IMR-90 (cell line): ENCODE data around the gene MAFG. TPM values are rescaled to one million over a fixed set of nuclear protein-coding genes. Genes with fewer than 3 reads are reported as not detected.

ENCODE experiments used
- ATAC-seq: fragments of 200-7000 bp; cut with Tn5 transposase; 2 replicates; pipeline ENCODE4 v1.9.1; 2020; ENCODE audit warnings: low read depth, mild to moderate bottlenecking, moderate library complexity
- BruUV-seq: library from RNA; stranded (reverse); fragments of 400-500 nt; replicated peaks from 2 replicates; lab custom pipeline; 2021; lab: Mats Ljungman, UMichigan
- CTCF ChIA-PET: fragments of 300-600 bp; formaldehyde crosslinking; extraction: SDS; loops from one replicate; lab custom pipeline; 2021; ENCODE audit warnings: antibody characterized with exemption; lab: Yijun Ruan, JAX
- POLR2A ChIA-PET: fragments of 300-600 bp; sonication (Branson Sonifier 250); formaldehyde crosslinking; loops from one replicate; lab custom pipeline; 2022; ENCODE audit warnings: antibody characterized with exemption; ENCODE audit not compliant: unreplicated experiment; lab: Charles Lee
- DNase-seq: peaks from one replicate; pipeline ENCODE4 v3.0.0; 2013
- H2AFZ ChIP-seq: replicated peaks from 2 replicates; pipeline ENCODE3; 2013; ENCODE audit warnings: low read length, mild to moderate bottlenecking; ENCODE audit not compliant: poor library complexity
- H2AK5ac ChIP-seq: 2 replicates; pipeline ENCODE4 v1.6.1; 2013; ENCODE audit warnings: low read depth, low read length, inconsistent platforms
- H2AK9ac ChIP-seq: replicated peaks from 2 replicates; pipeline ENCODE3; 2013; ENCODE audit warnings: mild to moderate bottlenecking, low read depth, low read length, moderate library complexity; ENCODE audit not compliant: poor library complexity
- H2BK120ac ChIP-seq: 2 replicates; pipeline ENCODE4 v1.6.1; 2013; ENCODE audit warnings: low read depth, low read length, inconsistent platforms
- H2BK15ac ChIP-seq: 3 replicates; pipeline ENCODE4 v1.6.1; 2013; ENCODE audit warnings: low read depth, low read length, inconsistent platforms
- H2BK20ac ChIP-seq: 2 replicates; pipeline ENCODE4 v1.6.1; 2013; ENCODE audit warnings: low read depth, mild to moderate bottlenecking, inconsistent platforms, low read length, moderate library complexity
- H2BK5ac ChIP-seq: 2 replicates; pipeline ENCODE4 v1.6.1; 2013; ENCODE audit warnings: mild to moderate bottlenecking, low read depth, low read length, inconsistent platforms; ENCODE audit not compliant: poor library complexity, severe bottlenecking
- H3K14ac ChIP-seq: replicated peaks from 2 replicates; pipeline ENCODE4 v1.6.1; 2013; ENCODE audit warnings: low read depth, low read length, inconsistent platforms
- H3K18ac ChIP-seq: 2 replicates; pipeline ENCODE4 v1.6.1; 2013; ENCODE audit warnings: low read depth, low read length, control low read depth
- H3K23ac ChIP-seq: 2 replicates; pipeline ENCODE4 v1.6.1; 2013; ENCODE audit warnings: low read depth, low read length, inconsistent platforms
- H3K27ac ChIP-seq: 2 replicates; pipeline ENCODE4 v1.5.1; 2013; ENCODE audit warnings: mild to moderate bottlenecking, control low read depth, low read length; ENCODE audit not compliant: insufficient read depth
- H3K27me3 ChIP-seq: 2 replicates; pipeline ENCODE4 v1.6.1; 2013; ENCODE audit warnings: low read length; ENCODE audit not compliant: control insufficient read depth, insufficient read depth
- H3K36me3 ChIP-seq: 2 replicates; pipeline ENCODE4 v1.6.1; 2013; ENCODE audit warnings: low read length, mixed read lengths; ENCODE audit not compliant: control insufficient read depth, insufficient read depth
- H3K4ac ChIP-seq: 2 replicates; pipeline ENCODE4 v1.6.1; 2013; ENCODE audit warnings: low read depth, low read length, inconsistent platforms
- H3K4me1 ChIP-seq: 2 replicates; pipeline ENCODE4 v1.6.1; 2013; ENCODE audit warnings: low read length, mixed read lengths; ENCODE audit not compliant: control insufficient read depth, insufficient read depth
- H3K4me2 ChIP-seq: 2 replicates; pipeline ENCODE4 v1.6.1; 2013; ENCODE audit warnings: low read depth, mild to moderate bottlenecking, control low read depth, low read length, moderate library complexity
- H3K4me3 ChIP-seq: 2 replicates; pipeline ENCODE4 v1.5.1; 2013; ENCODE audit warnings: low read depth, mild to moderate bottlenecking, control low read depth, low read length, moderate library complexity; ENCODE audit not compliant: insufficient read depth
- H3K56ac ChIP-seq: 2 replicates; pipeline ENCODE4 v1.6.1; 2013; ENCODE audit warnings: low read length, inconsistent platforms; ENCODE audit not compliant: insufficient read depth; ENCODE audit errors: extremely low read depth
- H3K79me1 ChIP-seq, 2 experiments: 2 replicates each; pipeline ENCODE4 v1.6.1; 2013; ENCODE audit warnings: low read length in 2 of 2, inconsistent platforms in 1 of 2, low read depth in 1 of 2
- H3K9ac ChIP-seq: 2 replicates; pipeline ENCODE4 v1.6.1; 2013; ENCODE audit warnings: low read depth, low read length, control low read depth
- H3K9me1 ChIP-seq: 2 replicates; pipeline ENCODE4 v1.6.1; 2013; ENCODE audit warnings: low read length, inconsistent platforms; ENCODE audit not compliant: insufficient read depth
- H3K9me3 ChIP-seq: 2 replicates; pipeline ENCODE4 v1.6.1; 2013; ENCODE audit warnings: low read length; ENCODE audit not compliant: control insufficient read depth, insufficient read depth
- H4K20me1 ChIP-seq: 2 replicates; pipeline ENCODE4 v1.6.1; 2013; ENCODE audit warnings: low read length, inconsistent platforms; ENCODE audit not compliant: insufficient read depth
- H4K5ac ChIP-seq: 2 replicates; pipeline ENCODE4 v1.6.1; 2013; ENCODE audit warnings: mild to moderate bottlenecking, low read depth, low read length, control low read depth
- H4K8ac ChIP-seq, 2 experiments: 2 replicates each; pipeline ENCODE4 v1.6.1; 2013; ENCODE audit warnings: low read depth in 2 of 2, low read length in 2 of 2, control low read depth in 1 of 2, inconsistent platforms in 1 of 2
- H4K91ac ChIP-seq: 2 replicates; pipeline ENCODE4 v1.6.1; 2013; ENCODE audit warnings: low read depth, low read length, inconsistent platforms; ENCODE audit not compliant: insufficient read depth
- CEBPB ChIP-seq: IDR thresholded peaks from 2 replicates; pipeline ENCODE4 v1.6.1; 2012; ENCODE audit warnings: low read depth, low read length, improper control_type of control experiment
- MXI1 ChIP-seq: IDR thresholded peaks from 2 replicates; pipeline ENCODE4 v1.6.1; 2012; ENCODE audit warnings: low read depth, mild to moderate bottlenecking, low read length, moderate library complexity, borderline replicate concordance
- NFE2L2 ChIP-seq: fragments of 150-350 bp; IDR thresholded peaks from 2 replicates; pipeline ENCODE4 v1.6.1; 2016; ENCODE audit warnings: low read depth, mild to moderate bottlenecking, low read length
- RFX5 ChIP-seq: IDR thresholded peaks from 2 replicates; pipeline ENCODE4 v1.8.0; 2012; ENCODE audit warnings: low read depth, mild to moderate bottlenecking, low read length, moderate library complexity
- SMC3 ChIP-seq: fragments of 150-350 bp; IDR thresholded peaks from 2 replicates; pipeline ENCODE4 v1.6.1; 2016; ENCODE audit warnings: low read depth, mild to moderate bottlenecking, antibody characterized with exemption, low read length, moderate library complexity
- USF2 ChIP-seq: fragments of 150-350 bp; IDR thresholded peaks from 2 replicates; pipeline ENCODE4 v1.6.1; 2017; ENCODE audit warnings: mild to moderate bottlenecking, antibody characterized with exemption, low read length, low read depth
- WGBS, 2 experiments: methylation state at CpG; one replicate each; pipeline versions ENCODE4 v1.1.5 to v1.1.7; 2013; ENCODE audit warnings: missing lambda C conversion rate in 2 of 2; ENCODE audit not compliant: insufficient read length in 1 of 2; ENCODE audit errors: extremely low coverage in 2 of 2; 5-methylcytosine and 5-hydroxymethylcytosine counted together
- dilution Hi-C: fragments of 300-500 bp; cut with HindIII; formaldehyde crosslinking; loops from one replicate; pipeline ENCODE4 v1.14.3; 2018; ENCODE audit warnings: low sequenced_read_pairs; ENCODE audit not compliant: unreplicated experiment
- in situ Hi-C: fragments of 300-500 bp; cut with MboI; formaldehyde crosslinking; loops from 3 replicates; pipeline ENCODE4 v1.14.3; 2019; ENCODE audit warnings: low sequenced_read_pairs, inconsistent platforms, mixed read lengths
- intact Hi-C: fragments of 100-400 bp; cut with micrococcal nuclease; formaldehyde crosslinking; loops from 2 replicates; pipeline ENCODE4 v1.10.0; 2022
- polyA plus RNA-seq, 3 experiments: library from polyadenylated mRNA; depleted of rRNA; stranded (reverse); fragments of >200 nt; gene quantifications; 2 replicates each; pipeline ENCODE4 v1.2.3, GENCODE V29; 2012; ENCODE audit warnings: low replicate concordance in 1 of 3
- total RNA-seq: library from RNA; depleted of rRNA; stranded (reverse); fragments of >200 nt; gene quantifications from 2 replicates; pipeline ENCODE4 v1.2.3, GENCODE V29; 2012
- TF ChIP-seq, protein P1 (sequence below): conservative IDR thresholded peaks from 2 replicates; pipeline ENCODE4 v1.5.1; 2012; ENCODE audit warnings: mild to moderate bottlenecking, low read depth, low read length, improper control_type of control experiment

MAFG gene
- total and polyA plus RNA-seq, 2 of the 4 experiments (the other 2 are of a cell fraction), result 6.1 to 15.4 TPM

GRCh38 chr17:81905993-81906392 is 21.5 kb downstream of the MAFG start:
- TF ChIP-seq USF2, result no peak
- TF ChIP-seq RFX5, result no peak
- no peak for TF ChIP-seq SMC3
- TF ChIP-seq NFE2L2, result no peak
- TF ChIP-seq MXI1, result no peak
- TF ChIP-seq, protein P1, sequence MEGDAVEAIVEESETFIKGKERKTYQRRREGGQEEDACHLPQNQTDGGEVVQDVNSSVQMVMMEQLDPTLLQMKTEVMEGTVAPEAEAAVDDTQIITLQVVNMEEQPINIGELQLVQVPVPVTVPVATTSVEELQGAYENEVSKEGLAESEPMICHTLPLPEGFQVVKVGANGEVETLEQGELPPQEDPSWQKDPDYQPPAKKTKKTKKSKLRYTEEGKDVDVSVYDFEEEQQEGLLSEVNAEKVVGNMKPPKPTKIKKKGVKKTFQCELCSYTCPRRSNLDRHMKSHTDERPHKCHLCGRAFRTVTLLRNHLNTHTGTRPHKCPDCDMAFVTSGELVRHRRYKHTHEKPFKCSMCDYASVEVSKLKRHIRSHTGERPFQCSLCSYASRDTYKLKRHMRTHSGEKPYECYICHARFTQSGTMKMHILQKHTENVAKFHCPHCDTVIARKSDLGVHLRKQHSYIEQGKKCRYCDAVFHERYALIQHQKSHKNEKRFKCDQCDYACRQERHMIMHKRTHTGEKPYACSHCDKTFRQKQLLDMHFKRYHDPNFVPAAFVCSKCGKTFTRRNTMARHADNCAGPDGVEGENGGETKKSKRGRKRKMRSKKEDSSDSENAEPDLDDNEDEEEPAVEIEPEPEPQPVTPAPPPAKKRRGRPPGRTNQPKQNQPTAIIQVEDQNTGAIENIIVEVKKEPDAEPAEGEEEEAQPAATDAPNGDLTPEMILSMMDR, result no peak
- TF ChIP-seq CEBPB, result no peak
- Histone ChIP-seq H2AFZ (peak overlapping the region; percentile 40), H2AK5ac (no peak overlapping the region), H4K8ac (no peak overlapping the region), H3K79me1 (peaks cover 0 to 19% of the 10 kb centered on the region in 2 experiments; a peak in 2 of 4 replicates), H3K4me1 (peaks cover 6% of the 10 kb centered on the region), H3K23ac (no peak overlapping the region), H2AK9ac (no peak overlapping the region), H3K4me3 (no peak overlapping the region), H4K20me1 (peaks cover 11% of the 10 kb centered on the region), H3K18ac (no peak overlapping the region), H3K27me3 (no peaks in the 10 kb centered on the region), H3K14ac (no peak overlapping the region), H3K9me3 (no peaks in the 10 kb centered on the region), H3K4me2 (no peak overlapping the region), H3K36me3 (peaks cover 14% of the 10 kb centered on the region; the same call in 1 of the 2 replicates), H2BK5ac (no peak overlapping the region), H4K5ac (no peak overlapping the region), H3K4ac (no peak overlapping the region), H2BK20ac (no peak overlapping the region), H2BK15ac (no peak overlapping the region), H3K9ac (no peak overlapping the region), H2BK120ac (no peak overlapping the region), H3K9me1 (0 out of 2 replicates have a peak, but pooled peaks cover 7% of the 10 kb centered on the region), H4K91ac (no peak overlapping the region), H3K27ac (no peak overlapping the region), H3K56ac (no peak overlapping the region)
- dilution Hi-C loops, result no loop called here
- POLR2A ChIA-PET, result no interaction called here
- no peak for DNase-seq
- no TSS peak for BruUV-seq
- CTCF ChIA-PET, result no interaction called here
- ATAC-seq, result no peak
- intact Hi-C loops, result no loop called here
- in situ Hi-C loops, result no loop called here
- 98% methylated on average over 5 of the region's 10 CpGs; no CpG with 5 or more reads in 1 of the 2 experiments for WGBS, 2 experiments
